B cell (primary cell): ENCODE measurements around the gene AHNAK. TPM values are rescaled to one million over a fixed set of nuclear protein-coding genes. Genes with fewer than 3 reads are reported as not detected.

ENCODE experiments used
- ATAC-seq: fragments of 200-7000 bp; cut with Tn5 transposase; one replicate; pipeline ENCODE4 v1.10.0; 2021; ENCODE audit warnings: low read depth, mild to moderate bottlenecking, moderate number of reproducible peaks, moderate library complexity
- CTCF ChIA-PET: fragments of 350-600 bp; sonication (Branson Sonifier 250); formaldehyde crosslinking; loops from one replicate; lab custom pipeline; 2021; ENCODE audit warnings: antibody characterized with exemption, inconsistent platforms; lab: Charles Lee
- POLR2A ChIA-PET: fragments of 350-600 bp; sonication (Branson Sonifier 250); formaldehyde crosslinking; loops from one replicate; lab custom pipeline; 2021; ENCODE audit warnings: antibody characterized with exemption; lab: Charles Lee
- DNase-seq: peaks from one replicate; pipeline ENCODE4 v3.0.0; 2013
- H2AFZ ChIP-seq: 2 replicates; pipeline ENCODE4 v1.6.1; 2012; ENCODE audit warnings: mild to moderate bottlenecking, low read depth, low read length; ENCODE audit not compliant: insufficient read depth, poor library complexity, severe bottlenecking
- H3K27ac ChIP-seq, 2 donors: 1 replicate in 1 of 2; 2 replicates in 1 of 2; pipeline ENCODE4 v1.5.1; 2012 to 2013; ENCODE audit warnings: low read length in 2 of 2, mild to moderate bottlenecking in 2 of 2, moderate library complexity in 1 of 2
- H3K27me3 ChIP-seq, 4 experiments: fragments of 200-600 bp in 1 of 4; sonication (generic) in 1 of 4; replicated peaks in 1 of 4; 1 replicate in 2 of 4; 2 replicates in 2 of 4; pipeline versions ENCODE4 v1.6.1 to v1.7.0; 2013 to 2016; ENCODE audit warnings: low read length in 3 of 4, mild to moderate bottlenecking in 2 of 4, mixed read lengths in 1 of 4, moderate library complexity in 1 of 4; ENCODE audit not compliant: insufficient read depth in 4 of 4, control insufficient read depth in 3 of 4; ENCODE audit errors: control extremely low read depth in 1 of 4
- H3K36me3 ChIP-seq, 2 experiments: replicated peaks in 1 of 2; 1 replicate in 1 of 2; 2 replicates in 1 of 2; pipeline versions ENCODE4 v1.6.1 to v1.7.1; 2013; ENCODE audit warnings: low read length in 1 of 2; ENCODE audit not compliant: insufficient read depth in 2 of 2, control insufficient read depth in 1 of 2; ENCODE audit errors: control extremely low read depth in 1 of 2, extremely low read depth in 1 of 2
- H3K4me1 ChIP-seq, 2 donors: fragments of 200-600 bp in 1 of 2; sonication (generic) in 1 of 2; 1 replicate in 1 of 2; 2 replicates in 1 of 2; pipeline versions ENCODE4 v1.5.1 to v1.6.1; 2013 to 2017; ENCODE audit warnings: low read length in 2 of 2; ENCODE audit not compliant: control insufficient read depth in 2 of 2, insufficient read depth in 2 of 2
- H3K4me2 ChIP-seq: replicated peaks from 2 replicates; pipeline ENCODE3; 2012; ENCODE audit warnings: mild to moderate bottlenecking, low read depth, low read length; ENCODE audit not compliant: poor library complexity, severe bottlenecking
- H3K4me3 ChIP-seq, 5 experiments: fragments of 200-600 bp in 1 of 5; sonication (generic) in 1 of 5; 1 replicate in 3 of 5; 2 replicates in 2 of 5; pipeline versions ENCODE4 v1.5.1 to v1.7.0; 2011 to 2016; ENCODE audit warnings: low read length in 4 of 5, mild to moderate bottlenecking in 4 of 5, low read depth in 2 of 5, control low read depth in 1 of 5, moderate library complexity in 1 of 5; ENCODE audit not compliant: insufficient read depth in 1 of 5; ENCODE audit errors: control extremely low read depth in 1 of 5, extremely low read depth in 1 of 5
- H3K79me2 ChIP-seq: fragments of 200-600 bp; sonication (generic); one replicate; pipeline ENCODE4 v1.6.0; 2016; ENCODE audit warnings: low read length; ENCODE audit not compliant: control insufficient read depth, insufficient read depth
- H3K9ac ChIP-seq: fragments of 200-600 bp; sonication (generic); 2 replicates; pipeline ENCODE4 v1.6.1; 2017; ENCODE audit warnings: mild to moderate bottlenecking, low read length, moderate library complexity
- H3K9me3 ChIP-seq, 3 donors: one replicate each; pipeline versions ENCODE4 v1.6.1 to v1.7.1; 2013; ENCODE audit warnings: low read length in 2 of 3; ENCODE audit not compliant: control insufficient read depth in 2 of 3, insufficient read depth in 1 of 3; ENCODE audit errors: control extremely low read depth in 1 of 3
- H4K20me1 ChIP-seq: 2 replicates; pipeline ENCODE4 v1.6.0; 2012; ENCODE audit warnings: mild to moderate bottlenecking, low read length; ENCODE audit not compliant: insufficient read depth, control insufficient read depth, poor library complexity, severe bottlenecking
- H3K27ac Mint-ChIP-seq: one replicate; pipeline ENCODE4 v1.8.0; 2021; ENCODE audit warnings: mixed read lengths
- H3K27me3 Mint-ChIP-seq: one replicate; pipeline ENCODE4 v1.8.0; 2021; ENCODE audit warnings: mixed read lengths
- H3K4me1 Mint-ChIP-seq: one replicate; pipeline ENCODE4 v1.8.0; 2021; ENCODE audit warnings: mixed read lengths
- H3K4me3 Mint-ChIP-seq: one replicate; pipeline ENCODE4 v1.8.0; 2021; ENCODE audit warnings: mixed read lengths
- H3K9me3 Mint-ChIP-seq: one replicate; pipeline ENCODE4 v1.8.0; 2022; ENCODE audit warnings: mixed read lengths; ENCODE audit not compliant: insufficient read depth
- CTCF ChIP-seq: fragments of 200-600 bp; IDR thresholded peaks from one replicate; pipeline ENCODE4 v1.8.0; 2022; ENCODE audit warnings: antibody characterized with exemption, mild to moderate bottlenecking
- EZH2 ChIP-seq: IDR thresholded peaks from 2 replicates; pipeline ENCODE4 v1.6.1; 2012; ENCODE audit warnings: borderline replicate concordance, low read depth, mild to moderate bottlenecking, moderate library complexity, low read length; ENCODE audit not compliant: insufficient read depth, poor library complexity, severe bottlenecking
- WGBS: methylation state at CpG from one replicate; pipeline ENCODE4 v1.1.5; 2013; ENCODE audit warnings: missing lambda C conversion rate; ENCODE audit not compliant: insufficient coverage; 5-methylcytosine and 5-hydroxymethylcytosine counted together
- intact Hi-C: fragments of 100-400 bp; cut with micrococcal nuclease; formaldehyde crosslinking; loops from one replicate; pipeline ENCODE4 v1.10.0; 2022
- polyA plus RNA-seq: library from polyadenylated mRNA; depleted of rRNA; stranded (reverse); fragments of >200 nt; gene quantifications from 2 replicates; pipeline ENCODE4 v1.2.3, GENCODE V29; 2012
- total RNA-seq, 2 donors: library from RNA; stranded (reverse); fragments of 120-200 nt in 1 of 2; gene quantifications; 1 replicate in 1 of 2; 2 replicates in 1 of 2; pipeline versions ENCODE4 v1.2.3 to v1.2.4, GENCODE V29; 2013 to 2022

AHNAK gene
- total and polyA plus RNA-seq, 2 donors (not counting 1 experiment from before 2014, with no cell fraction given) = 63.7 to 229 TPM

- H3K4me2 ChIP-seq = no peak overlapping the region
These were observed 74.3 kb downstream of the AHNAK start for GRCh38 chr11:62472063-62472884.

More at GRCh38 chr11:62472063-62472884, 74.3 kb downstream of the AHNAK start:
- no peaks in the 10 kb centered on the region for H3K9me3 ChIP-seq
- no peaks in the 10 kb centered on the region for H3K4me1 Mint-ChIP-seq
- H3K27me3 ChIP-seq = no peaks in the 10 kb centered on the region
- no peak overlapping the region for H3K9ac ChIP-seq
- no peaks in the 10 kb centered on the region for H4K20me1 ChIP-seq
- H3K36me3 ChIP-seq = no peaks in the 10 kb centered on the region
- no peak overlapping the region for H2AFZ ChIP-seq
- no peak overlapping the region for H3K27ac Mint-ChIP-seq
- no peak overlapping the region for H3K27ac ChIP-seq
- no peak overlapping the region for H3K4me3 Mint-ChIP-seq
- DNase-seq = no peak
- no peaks in the 10 kb centered on the region for H3K9me3 Mint-ChIP-seq
- ChIA-PET CTCF (no interaction called here), POLR2A (no interaction called here)
- intact Hi-C loops = no loop called here
- no peaks in the 10 kb centered on the region for H3K27me3 Mint-ChIP-seq
- no peaks in the 10 kb centered on the region for H3K79me2 ChIP-seq
- H3K4me1 ChIP-seq = no peaks in the 10 kb centered on the region
- WGBS = 93% methylated on average over 9 of the region's 9 CpGs
- ATAC-seq = no peak
- TF ChIP-seq CTCF (no peak), EZH2 (no peak)
- no peak overlapping the region for H3K4me3 ChIP-seq
